Fibroblast of villous mesenchyme (primary cell): ENCODE measurements around the gene C1QTNF1. TPM values are rescaled to one million over a fixed set of nuclear protein-coding genes. Genes with fewer than 3 reads are reported as not detected.

ENCODE experiments used
- DNase-seq: peaks from one replicate; pipeline ENCODE4 v3.0.0-alpha.2; 2010; ENCODE audit warnings: low read depth
- H3K4me3 ChIP-seq: 2 replicates; pipeline ENCODE4 v1.5.1; 2011; ENCODE audit warnings: low read depth, mild to moderate bottlenecking, low read length
- CTCF ChIP-seq: IDR thresholded peaks from 2 replicates; pipeline ENCODE4 v1.5.1; 2012; ENCODE audit warnings: low read depth, mild to moderate bottlenecking, low read length; ENCODE audit not compliant: insufficient read depth
- total RNA-seq: library from RNA; depleted of rRNA; stranded (reverse); fragments of >200 nt; gene quantifications from 2 replicates; pipeline ENCODE4 v1.2.3, GENCODE V29; 2012

C1QTNF1 gene
- total RNA-seq, 1 donor = 63.5 TPM

- peak; percentile 42 for DNase-seq
- H3K4me3 ChIP-seq = no peak overlapping the region
- TF ChIP-seq CTCF = no peak
Observed at GRCh38 chr17:79022507-79022991, 1.4 kb upstream of the C1QTNF1 start.

- DNase-seq = no peak
- H3K4me3 ChIP-seq = no peak overlapping the region
- no peak for TF ChIP-seq CTCF
Observed at GRCh38 chr17:79023180-79023705, 726 bp upstream of the C1QTNF1 start.

- H3K4me3 ChIP-seq = peak overlapping the region; percentile 83
- DNase-seq = peak; percentile 46
- TF ChIP-seq CTCF = no peak
Observed at GRCh38 chr17:79024901-79025737, 1.1 kb downstream of the C1QTNF1 start.

- no peak for TF ChIP-seq CTCF
- DNase-seq = peak; percentile 79
- H3K4me3 ChIP-seq = peak overlapping the region; percentile 35
Observed at GRCh38 chr17:79026376-79027273, 2.7 kb downstream of the C1QTNF1 start.

GRCh38 chr17:79027274-79027924 is 3.4 kb downstream of the C1QTNF1 start:
- no peak for DNase-seq
- no peak for TF ChIP-seq CTCF
- H3K4me3 ChIP-seq = peak overlapping the region; percentile 35

- DNase-seq = peak; percentile 67
- TF ChIP-seq CTCF = no peak
Observed at GRCh38 chr17:79027925-79028491, 4.0 kb downstream of the C1QTNF1 start.

More at GRCh38 chr17:79027925-79028491, 4.0 kb downstream of the C1QTNF1 start:
- H3K4me3 ChIP-seq = peak overlapping the region; percentile 35
